Thoracic aorta (tissue), 2 donors: Measurements from ENCODE around the gene FOLR2. TPM values are rescaled to one million over a fixed set of nuclear protein-coding genes. Genes with fewer than 3 reads are reported as not detected.
A peak's percentile ranks its signal among the peaks of the same experiment; 100 is the strongest.

Experiments
- ATAC-seq: fragments of 150-250 bp; one replicate; pipeline ENCODE4 v1.8.0; 2017; ENCODE audit warnings: low read depth; ENCODE audit not compliant: insufficient number of reproducible peaks, low FRiP score
- DNase-seq: peaks from one replicate; pipeline ENCODE4 v3.0.0-alpha.2; 2020; ENCODE audit warnings: low spot score
- H3K27ac ChIP-seq, 2 donors: fragments of 200-600 bp; sonication (generic); 1 replicate in 1 of 2; 2 replicates in 1 of 2; pipeline ENCODE4 v1.5.1; 2016; ENCODE audit warnings: mild to moderate bottlenecking in 2 of 2, moderate library complexity in 2 of 2
- H3K27me3 ChIP-seq: fragments of 200-600 bp; sonication (generic); replicated peaks from 2 replicates; pipeline ENCODE4 v1.6.0; 2016; ENCODE audit warnings: mild to moderate bottlenecking; ENCODE audit not compliant: insufficient read depth
- H3K36me3 ChIP-seq: fragments of 200-600 bp; sonication (generic); one replicate; pipeline ENCODE4 v1.5.1; 2016
- H3K4me1 ChIP-seq, 2 donors: fragments of 200-600 bp; sonication (generic); 1 replicate in 1 of 2; 2 replicates in 1 of 2; pipeline versions ENCODE4 v1.5.1 to v1.6.0; 2016; ENCODE audit warnings: low read depth in 2 of 2, mild to moderate bottlenecking in 1 of 2; ENCODE audit not compliant: control insufficient read depth in 1 of 2
- H3K4me3 ChIP-seq: fragments of 200-600 bp; sonication (generic); 2 replicates; pipeline ENCODE4 v1.5.1; 2016; ENCODE audit warnings: mild to moderate bottlenecking
- H3K9me3 ChIP-seq: fragments of 200-600 bp; sonication (generic); 2 replicates; pipeline ENCODE4 v1.5.1; 2016
- CTCF ChIP-seq: fragments of 200-600 bp; sonication (generic); IDR thresholded peaks from one replicate; pipeline ENCODE4 v1.5.1; 2019; ENCODE audit warnings: antibody characterized with exemption
- total RNA-seq, 2 donors: library from RNA; depleted of rRNA; stranded (reverse); fragments of >200 nt; gene quantifications; one replicate each; pipeline versions ENCODE4 v1.1.0 to v1.2.3, GENCODE V29; 2016

Gene FOLR2
- total RNA-seq, 2 donors from 2014 or later = 51.4 to 118 TPM

GRCh38 chr11:72239313-72239848 lies 22.8 kb downstream of the FOLR2 start:
- ATAC-seq = peak; percentile 20
- peaks cover 15 to 40% of the 10 kb centered on the region in 2 donors for H3K4me1 ChIP-seq

GRCh38 chr11:72239849-72240460 lies 23.4 kb downstream of the FOLR2 start:
- DNase-seq (no peak), ATAC-seq (peak; percentile 16)
- H3K36me3 ChIP-seq = peaks cover 22% of the 10 kb centered on the region
- TF ChIP-seq CTCF = no peak
- H3K27me3 ChIP-seq = no peaks in the 10 kb centered on the region
- H3K27ac ChIP-seq = no peak overlapping the region
- peak overlapping the region; percentile 69 for H3K4me3 ChIP-seq
- H3K4me1 ChIP-seq = peaks cover 17 to 46% of the 10 kb centered on the region in 2 donors
- H3K9me3 ChIP-seq = no peaks in the 10 kb centered on the region

More at GRCh38 chr11:72239313-72239848, 22.8 kb downstream of the FOLR2 start:
- H3K27ac ChIP-seq = no peak overlapping the region
- H3K9me3 ChIP-seq = no peaks in the 10 kb centered on the region
- DNase-seq = no peak
- peak overlapping the region; percentile 69 for H3K4me3 ChIP-seq
- peaks cover 26% of the 10 kb centered on the region for H3K36me3 ChIP-seq
- no peak for TF ChIP-seq CTCF
- H3K27me3 ChIP-seq = no peaks in the 10 kb centered on the region

- no peaks in the 10 kb centered on the region for H3K9me3 ChIP-seq
- no peak overlapping the region for H3K27ac ChIP-seq
- peaks cover 17 to 46% of the 10 kb centered on the region in 2 donors for H3K4me1 ChIP-seq
- TF ChIP-seq CTCF = no peak
- H3K4me3 ChIP-seq = peak overlapping the region; percentile 69
- peaks cover 2% of the 10 kb centered on the region for H3K27me3 ChIP-seq
- ATAC-seq (no peak), DNase-seq (no peak)
- peaks cover 14% of the 10 kb centered on the region for H3K36me3 ChIP-seq
Measured at GRCh38 chr11:72240461-72241290, 24.1 kb downstream of the FOLR2 start.

GRCh38 chr11:72241291-72241781 lies 24.7 kb downstream of the FOLR2 start:
- Histone ChIP-seq H3K9me3 (no peaks in the 10 kb centered on the region), H3K36me3 (peaks cover 12% of the 10 kb centered on the region), H3K27me3 (peaks cover 9% of the 10 kb centered on the region), H3K4me3 (no peak overlapping the region), H3K27ac (no peak overlapping the region), H3K4me1 (peaks cover 17 to 46% of the 10 kb centered on the region in 2 donors)
- TF ChIP-seq CTCF = no peak
- DNase-seq (no peak), ATAC-seq (no peak)

DNA sequence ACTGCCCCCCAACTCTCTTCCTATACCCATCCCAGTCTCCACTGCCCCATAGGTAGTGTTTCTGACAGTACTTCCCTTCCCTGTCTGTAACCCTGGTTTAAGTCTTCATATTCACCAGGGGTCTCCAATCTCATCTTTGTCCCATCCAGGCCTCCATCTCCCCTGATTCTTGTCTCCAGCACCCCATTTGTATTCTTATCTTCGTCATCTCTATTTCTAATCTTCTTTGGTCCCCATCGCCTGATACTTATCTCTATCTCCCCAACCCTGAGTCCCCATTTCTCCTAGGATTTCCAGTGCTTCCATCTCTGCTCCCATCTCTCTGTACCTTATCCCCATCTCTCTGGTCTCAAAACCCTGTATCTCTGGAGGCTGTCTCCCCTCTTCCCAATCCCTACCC lies 25.5 kb downstream of the FOLR2 start:
- peaks cover 11% of the 10 kb centered on the region for H3K27me3 ChIP-seq
- peaks cover 17 to 46% of the 10 kb centered on the region in 2 donors for H3K4me1 ChIP-seq
- H3K27ac ChIP-seq = no peak overlapping the region

More for the DNA sequence above, 25.5 kb downstream of the FOLR2 start:
- no peaks in the 10 kb centered on the region for H3K9me3 ChIP-seq
- DNase-seq (no peak), ATAC-seq (no peak)
- peaks cover 5% of the 10 kb centered on the region for H3K36me3 ChIP-seq
- H3K4me3 ChIP-seq = no peak overlapping the region
- no peak for TF ChIP-seq CTCF
